Activated CD4-positive, alpha-beta T cell treated with anti-CD3 and anti-CD28 coated beads, Interleukin-2, amount 10 ng/mL, durations not matched to agents 7 days and 5 days (primary cell): ENCODE results near the gene TNNI3K. TPM values are rescaled to one million over a fixed set of nuclear protein-coding genes. Genes with fewer than 3 reads are reported as not detected.

ENCODE experiments used
- CTCF ChIA-PET: fragments of 350-600 bp; sonication (Branson Sonifier 250); formaldehyde crosslinking; loops from one replicate; lab custom pipeline; 2021; ENCODE audit warnings: antibody characterized with exemption; lab: Charles Lee
- POLR2A ChIA-PET: fragments of 350-600 bp; sonication (Branson Sonifier 250); formaldehyde crosslinking; loops from one replicate; lab custom pipeline; 2021; ENCODE audit warnings: antibody characterized with exemption; lab: Charles Lee
- DNase-seq: peaks from one replicate; pipeline ENCODE4 v3.0.0-alpha.2; 2020
- H3K27ac Mint-ChIP-seq: one replicate; pipeline ENCODE4 v1.8.0; 2021; ENCODE audit warnings: mild to moderate bottlenecking, moderate library complexity, mixed read lengths
- H3K27me3 Mint-ChIP-seq: one replicate; pipeline ENCODE4 v1.8.0; 2021; ENCODE audit warnings: mixed read lengths
- H3K36me3 Mint-ChIP-seq: one replicate; pipeline ENCODE4 v1.8.0; 2021; ENCODE audit warnings: low read depth, mixed read lengths
- H3K4me1 Mint-ChIP-seq: one replicate; pipeline ENCODE4 v1.8.0; 2021; ENCODE audit warnings: mixed read lengths
- H3K4me3 Mint-ChIP-seq: one replicate; pipeline ENCODE4 v1.8.0; 2021; ENCODE audit warnings: mild to moderate bottlenecking, moderate library complexity, mixed read lengths
- H3K9me3 Mint-ChIP-seq: one replicate; pipeline ENCODE4 v1.8.0; 2021; ENCODE audit warnings: mixed read lengths
- total RNA-seq, 2 experiments: library from RNA; stranded (reverse); gene quantifications; one replicate each; pipeline ENCODE4 v1.2.3, GENCODE V29; 2021

TNNI3K gene
- total RNA-seq, 2 experiments from 2014 or later: 0.40 TPM; not detected in 1

GRCh38 chr1:74590288-74590687 is 355.1 kb downstream of the TNNI3K start:
- Mint-ChIP-seq H3K4me3 (no peak overlapping the region), H3K27me3 (peaks cover 2% of the 10 kb centered on the region), H3K36me3 (no peaks in the 10 kb centered on the region), H3K9me3 (no peaks in the 10 kb centered on the region), H3K27ac (no peak overlapping the region), H3K4me1 (no peaks in the 10 kb centered on the region)
- ChIA-PET CTCF (no interaction called here), POLR2A (no interaction called here)
- DNase-seq: no peak

DNA sequence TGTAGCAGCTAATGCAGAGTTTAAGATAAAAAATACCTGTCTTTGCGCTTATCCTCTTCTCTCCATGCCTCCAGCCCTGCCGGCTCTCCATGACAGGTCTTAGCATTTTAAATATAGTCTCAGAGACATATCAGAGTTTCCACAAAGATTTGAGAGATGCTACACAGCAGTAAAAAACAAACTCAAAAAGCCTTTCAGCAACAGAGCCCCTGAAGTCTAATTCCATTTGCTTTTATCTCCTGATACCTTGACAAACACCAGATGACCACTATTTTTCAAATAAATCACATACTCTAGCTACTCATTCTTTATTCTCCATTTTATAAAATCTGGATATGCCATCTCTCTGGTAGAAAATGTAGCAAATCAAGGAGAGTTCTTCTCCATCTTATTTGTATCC is 356.8 kb downstream of the TNNI3K start:
- Mint-ChIP-seq H3K27ac (no peak overlapping the region), H3K27me3 (no peaks in the 10 kb centered on the region), H3K36me3 (no peaks in the 10 kb centered on the region), H3K4me3 (no peak overlapping the region), H3K9me3 (no peaks in the 10 kb centered on the region), H3K4me1 (no peaks in the 10 kb centered on the region)
- ChIA-PET POLR2A (no interaction called here), CTCF (no interaction called here)
- DNase-seq: no peak

- no peaks in the 10 kb centered on the region for H3K36me3 Mint-ChIP-seq
- H3K27me3 Mint-ChIP-seq: no peaks in the 10 kb centered on the region
- POLR2A ChIA-PET: no interaction called here
- H3K27ac Mint-ChIP-seq: no peak overlapping the region
- H3K4me1 Mint-ChIP-seq: no peaks in the 10 kb centered on the region
- CTCF ChIA-PET: no interaction called here
- H3K9me3 Mint-ChIP-seq: no peaks in the 10 kb centered on the region
- no peak for DNase-seq
- no peak overlapping the region for H3K4me3 Mint-ChIP-seq
Measured at GRCh38 chr1:74592580-74593355, 357.6 kb downstream of the TNNI3K start.

Other genes with a start within 250 kb of the TNNI3K start
- 1 to 10 TPM; 1.3 to 1.5 TPM for gene LRRIQ3, start 37.2 kb upstream of the TNNI3K start, total RNA-seq
- 10 to 100 TPM in 1 of 2 experiments, 1 to 10 TPM in 1; 8.3 to 11.1 TPM for gene FPGT, start 37.1 kb upstream of the TNNI3K start, total RNA-seq